ENCODE data around the gene OR1E1. TPM values are rescaled to one million over a fixed set of nuclear protein-coding genes. Genes with fewer than 3 reads are reported as not detected.

The OR1E1 gene
- total RNA-seq, 1 experiment from 2014 or later, result not detected

DNA sequence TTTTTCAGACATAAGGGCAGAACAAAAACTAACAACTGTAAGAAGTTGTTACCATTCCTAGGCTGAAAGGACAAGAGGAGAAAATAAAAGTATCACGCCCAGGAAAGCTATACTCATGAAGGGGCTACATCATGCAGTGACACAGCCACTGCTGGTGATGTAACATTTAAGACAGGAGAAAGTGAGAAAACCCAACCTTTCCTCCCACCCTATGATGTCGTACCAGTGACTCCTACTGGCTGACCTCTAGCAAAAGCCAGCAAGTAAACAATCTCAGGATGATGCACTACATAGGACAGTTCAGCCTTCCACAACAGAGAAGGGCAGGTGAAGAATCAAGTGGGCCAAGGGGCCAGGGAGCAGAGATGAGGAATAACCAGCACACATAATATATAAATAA is 49.4 kb upstream of the OR1E1 start:
- H4K8ac ChIP-seq (replicated peaks; ENCODE audit: insufficient read length, low read depth, low read length), result no peak overlapping the region
- Mint-ChIP-seq H3K4me1 (no peaks in the 10 kb centered on the region), H3K36me3 (ENCODE audit: insufficient read depth in 1 of 3, low read depth in 3 of 3) (no peaks in the 10 kb centered on the region), H3K27me3 (ENCODE audit: low read depth) (no peaks in the 10 kb centered on the region), H3K9me3 (no peaks in the 10 kb centered on the region), H3K27ac (no peak overlapping the region), H3K4me3 (no peak overlapping the region)
- no peak overlapping the region for H3K18ac ChIP-seq (ENCODE audit: insufficient read length, low read depth, low read length)
- H4K20me1 ChIP-seq (ENCODE audit: control insufficient read depth, insufficient read depth, insufficient read length), result no peaks in the 10 kb centered on the region
- no peak overlapping the region for H2BK5ac ChIP-seq (ENCODE audit: insufficient read length, low read length)
- WGBS (ENCODE audit: extremely low coverage, insufficient read length, low lambda C conversion rate), result no CpG with 5 or more reads among the region's 2 CpGs
- no peak overlapping the region for H2BK120ac ChIP-seq (ENCODE audit: low read depth, low read length, poor library complexity, severe bottlenecking)
- H3K9me3 ChIP-seq (ENCODE audit: control insufficient read depth, low read depth, low read length), result no peaks in the 10 kb centered on the region
- no peak overlapping the region for H2BK15ac ChIP-seq (ENCODE audit: low read depth, low read length)
- no peaks in the 10 kb centered on the region for H3K79me1 ChIP-seq (ENCODE audit: insufficient read depth, low read depth, low read length, poor library complexity, severe bottlenecking)
- H2AK5ac ChIP-seq (ENCODE audit: insufficient read length, low read length), result no peak overlapping the region
- H3K4me1 ChIP-seq (ENCODE audit: insufficient read depth, low read length), result no peaks in the 10 kb centered on the region
- H2BK12ac ChIP-seq (ENCODE audit: insufficient read length, low read depth, low read length), result no peak overlapping the region
- no peak overlapping the region for H2AFZ ChIP-seq (ENCODE audit: low read length)
- no peak overlapping the region for H3K14ac ChIP-seq (ENCODE audit: insufficient read depth, low read length)
- no peak overlapping the region for H3K27ac ChIP-seq (ENCODE audit: insufficient read length, low read depth, low read length)
- peak; percentile 74 for DNase-seq
- H3K23me2 ChIP-seq (ENCODE audit: insufficient read length, low read depth, low read length, poor library complexity, severe bottlenecking), result no peaks in the 10 kb centered on the region
- H3K56ac ChIP-seq (ENCODE audit: insufficient read length, low read depth, low read length), result no peak overlapping the region
- H4K5ac ChIP-seq (ENCODE audit: insufficient read length, low read depth, low read length), result no peak overlapping the region
- H3K9ac ChIP-seq (ENCODE audit: extremely low read depth, insufficient read length, low read length), result no peak overlapping the region
- no peaks in the 10 kb centered on the region for H3K79me2 ChIP-seq (ENCODE audit: insufficient read depth, low read length)
- no peak overlapping the region for H4K91ac ChIP-seq (ENCODE audit: insufficient read length, low read depth, low read length)
- H3T11ph ChIP-seq (ENCODE audit: low read length), result no peak overlapping the region
- TF ChIP-seq, protein P1, sequence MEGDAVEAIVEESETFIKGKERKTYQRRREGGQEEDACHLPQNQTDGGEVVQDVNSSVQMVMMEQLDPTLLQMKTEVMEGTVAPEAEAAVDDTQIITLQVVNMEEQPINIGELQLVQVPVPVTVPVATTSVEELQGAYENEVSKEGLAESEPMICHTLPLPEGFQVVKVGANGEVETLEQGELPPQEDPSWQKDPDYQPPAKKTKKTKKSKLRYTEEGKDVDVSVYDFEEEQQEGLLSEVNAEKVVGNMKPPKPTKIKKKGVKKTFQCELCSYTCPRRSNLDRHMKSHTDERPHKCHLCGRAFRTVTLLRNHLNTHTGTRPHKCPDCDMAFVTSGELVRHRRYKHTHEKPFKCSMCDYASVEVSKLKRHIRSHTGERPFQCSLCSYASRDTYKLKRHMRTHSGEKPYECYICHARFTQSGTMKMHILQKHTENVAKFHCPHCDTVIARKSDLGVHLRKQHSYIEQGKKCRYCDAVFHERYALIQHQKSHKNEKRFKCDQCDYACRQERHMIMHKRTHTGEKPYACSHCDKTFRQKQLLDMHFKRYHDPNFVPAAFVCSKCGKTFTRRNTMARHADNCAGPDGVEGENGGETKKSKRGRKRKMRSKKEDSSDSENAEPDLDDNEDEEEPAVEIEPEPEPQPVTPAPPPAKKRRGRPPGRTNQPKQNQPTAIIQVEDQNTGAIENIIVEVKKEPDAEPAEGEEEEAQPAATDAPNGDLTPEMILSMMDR (conservative IDR thresholded peaks at IDR 0.05), result peak; percentile 62
- H3K4ac ChIP-seq (ENCODE audit: low read depth, low read length), result no peak overlapping the region
- no peaks in the 10 kb centered on the region for H3K27me3 ChIP-seq (ENCODE audit: insufficient read depth, low read length)
- no peak overlapping the region for H3K4me2 ChIP-seq (ENCODE audit: insufficient read depth, insufficient read length, low read length)
- no peak overlapping the region for H2BK20ac ChIP-seq (ENCODE audit: low read depth, low read length, poor library complexity, severe bottlenecking)
- no peak overlapping the region for H3K23ac ChIP-seq (ENCODE audit: insufficient read length, low read depth, low read length)
